NCI-H1048 (cell line): Measurements from ENCODE around the gene IL12RB2.
A peak's percentile ranks its signal among the peaks of the same experiment; 100 is the strongest.
"Not testable (repeated sequence)": the region's sequence is repeated elsewhere in the genome, so short reads cannot be mapped to it uniquely, and the experiment has no call there.

Source experiments
- DNase-seq: peaks from one replicate; lab custom pipeline; 2025; lab: John Stamatoyannopoulos, UW

The IL12RB2 gene

GRCh38 chr1:67394548-67394947, 86.9 kb downstream of the IL12RB2 start:
- DNase-seq, result no peak

GRCh38 chr1:67399199-67399993, 91.7 kb downstream of the IL12RB2 start:
- no peak for DNase-seq

GRCh38 chr1:67400029-67400786, 92.5 kb downstream of the IL12RB2 start:
- DNase-seq, result not testable (repeated sequence)

- DNase-seq, result no peak
Observed at GRCh38 chr1:67401443-67401842, 93.8 kb downstream of the IL12RB2 start.

- DNase-seq, result no peak
Observed at GRCh38 chr1:67404212-67404620, 96.5 kb downstream of the IL12RB2 start.

- no peak for DNase-seq
Observed at GRCh38 chr1:67405473-67406245, 98.0 kb downstream of the IL12RB2 start.

- DNase-seq, result no peak
Observed at GRCh38 chr1:67407498-67407897, 99.8 kb downstream of the IL12RB2 start.

- no peak for DNase-seq
Observed at GRCh38 chr1:67408148-67408547, 100.5 kb downstream of the IL12RB2 start.

GRCh38 chr1:67413101-67413500, 105.4 kb downstream of the IL12RB2 start:
- not testable (repeated sequence) for DNase-seq

GRCh38 chr1:67414574-67414973, 106.9 kb downstream of the IL12RB2 start:
- no peak for DNase-seq

- DNase-seq, result no peak
Observed at GRCh38 chr1:67415041-67415440, 107.4 kb downstream of the IL12RB2 start.

- not testable (repeated sequence) for DNase-seq
Observed at GRCh38 chr1:67417733-67418132, 110.1 kb downstream of the IL12RB2 start.

GRCh38 chr1:67418839-67419586, 111.3 kb downstream of the IL12RB2 start:
- no peak for DNase-seq

- DNase-seq, result no peak
Observed at GRCh38 chr1:67420835-67421492, 113.3 kb downstream of the IL12RB2 start.

- no peak for DNase-seq
Observed at GRCh38 chr1:67427465-67427864, 119.8 kb downstream of the IL12RB2 start.

GRCh38 chr1:67427947-67428346, 120.3 kb downstream of the IL12RB2 start:
- DNase-seq, result no peak

- DNase-seq, result peak; percentile 2
Observed at GRCh38 chr1:67429011-67429527, 121.4 kb downstream of the IL12RB2 start.

GRCh38 chr1:67429528-67430357, 122.1 kb downstream of the IL12RB2 start:
- no peak for DNase-seq

- DNase-seq, result peak; percentile 96
Observed at GRCh38 chr1:67430358-67431155, 122.9 kb downstream of the IL12RB2 start, which contains the start of gene SERBP1. Gene SERBP1 (minus strand): TSS chr1:67430402. CDS start chr1:67430300, 102 bp downstream.
